Liver (tissue), 9 donors: ENCODE data around the gene EML6. TPM values are rescaled to one million over a fixed set of nuclear protein-coding genes. Genes with fewer than 3 reads are reported as not detected.

ENCODE experiments used
- DNase-seq: peaks from one replicate; pipeline ENCODE4 v3.0.0-alpha.2; 2017; ENCODE audit warnings: low spot score
- H3K27ac ChIP-seq, 2 donors: one replicate each; pipeline ENCODE4 v1.7.0; 2013; ENCODE audit warnings: inconsistent platforms in 2 of 2, low read length in 2 of 2, control low read depth in 1 of 2, low read depth in 1 of 2, mild to moderate bottlenecking in 1 of 2
- H3K27me3 ChIP-seq, 4 donors: one replicate each; pipeline versions ENCODE4 v1.6.1 to v1.7.0; 2013; ENCODE audit warnings: low read length in 3 of 4, inconsistent platforms in 1 of 4, mild to moderate bottlenecking in 1 of 4, moderate library complexity in 1 of 4; ENCODE audit not compliant: control insufficient read depth in 4 of 4, insufficient read depth in 4 of 4
- H3K36me3 ChIP-seq, 4 donors: one replicate each; pipeline versions ENCODE4 v1.6.1 to v1.7.0; 2013; ENCODE audit warnings: low read length in 3 of 4, mild to moderate bottlenecking in 3 of 4, low read depth in 1 of 4, moderate library complexity in 1 of 4; ENCODE audit not compliant: control insufficient read depth in 4 of 4, insufficient read depth in 3 of 4
- H3K4me1 ChIP-seq, 4 donors: one replicate each; pipeline versions ENCODE4 v1.6.1 to v1.7.0; 2013; ENCODE audit warnings: low read length in 3 of 4, mild to moderate bottlenecking in 3 of 4, moderate library complexity in 1 of 4; ENCODE audit not compliant: control insufficient read depth in 4 of 4, insufficient read depth in 4 of 4
- H3K4me3 ChIP-seq, 3 donors: one replicate each; pipeline versions ENCODE4 v1.6.1 to v1.7.0; 2013; ENCODE audit warnings: low read length in 3 of 3, control low read depth in 1 of 3, low read depth in 1 of 3, mild to moderate bottlenecking in 1 of 3
- H3K9ac ChIP-seq, 2 donors: one replicate each; pipeline ENCODE4 v1.7.0; 2013; ENCODE audit warnings: low read length in 2 of 2, mild to moderate bottlenecking in 2 of 2, moderate library complexity in 2 of 2, control low read depth in 1 of 2, low read depth in 1 of 2
- H3K9me3 ChIP-seq, 4 donors: one replicate each; pipeline versions ENCODE4 v1.6.1 to v1.7.0; 2013; ENCODE audit warnings: low read length in 3 of 4; ENCODE audit not compliant: control insufficient read depth in 4 of 4
- FOXA1 ChIP-seq: IDR thresholded peaks from 2 replicates; pipeline ENCODE4 v1.6.1; 2016; ENCODE audit warnings: antibody characterized with exemption
- FOXA2 ChIP-seq: IDR thresholded peaks from 2 replicates; pipeline ENCODE4 v1.6.1; 2016; ENCODE audit warnings: antibody characterized with exemption
- GABPA ChIP-seq, 2 donors: IDR thresholded peaks in 1 of 2; conservative IDR thresholded peaks in 1 of 2; 2 replicates each; pipeline ENCODE4 v1.6.1; 2016; ENCODE audit warnings: antibody characterized with exemption in 2 of 2, mild to moderate bottlenecking in 1 of 2, moderate library complexity in 1 of 2
- HNF4A ChIP-seq, 2 donors: conservative IDR thresholded peaks; 2 replicates each; pipeline ENCODE4 v1.6.1; 2016; ENCODE audit warnings: antibody characterized with exemption in 2 of 2, mild to moderate bottlenecking in 2 of 2
- HNF4G ChIP-seq: IDR thresholded peaks from 2 replicates; pipeline ENCODE4 v1.6.1; 2016; ENCODE audit warnings: antibody characterized with exemption
- JUND ChIP-seq, 2 donors: IDR thresholded peaks; 2 replicates each; pipeline ENCODE4 v1.6.1; 2016; ENCODE audit warnings: antibody characterized with exemption in 2 of 2
- MAX ChIP-seq: IDR thresholded peaks from 2 replicates; pipeline ENCODE4 v1.6.1; 2016; ENCODE audit warnings: antibody characterized with exemption
- NR2F2 ChIP-seq: IDR thresholded peaks from 2 replicates; pipeline ENCODE4 v1.6.1; 2016; ENCODE audit warnings: antibody characterized with exemption
- RAD21 ChIP-seq, 2 donors: IDR thresholded peaks; 2 replicates each; pipeline ENCODE4 v1.6.1; 2016; ENCODE audit warnings: antibody characterized with exemption in 2 of 2, mild to moderate bottlenecking in 2 of 2
- REST ChIP-seq: IDR thresholded peaks from 2 replicates; pipeline ENCODE4 v1.6.1; 2016; ENCODE audit warnings: antibody characterized with exemption, mild to moderate bottlenecking
- SP1 ChIP-seq: IDR thresholded peaks from 2 replicates; pipeline ENCODE4 v1.6.1; 2018; ENCODE audit warnings: antibody characterized with exemption, mild to moderate bottlenecking
- TAF1 ChIP-seq: conservative IDR thresholded peaks from 2 replicates; pipeline ENCODE4 v1.6.1; 2016; ENCODE audit warnings: antibody characterized with exemption, mild to moderate bottlenecking
- YY1 ChIP-seq: IDR thresholded peaks from 2 replicates; pipeline ENCODE4 v1.6.1; 2016; ENCODE audit warnings: antibody characterized with exemption, mild to moderate bottlenecking
- WGBS: extraction: QIAGEN DNeasy Blood & Tissue Kit; methylation state at CpG from one replicate; pipeline ENCODE4 v1.1.7; 2013; 5-methylcytosine and 5-hydroxymethylcytosine counted together
- polyA plus RNA-seq, 2 donors: library from polyadenylated mRNA; stranded (reverse) in 1 of 2; unstranded in 1 of 2; fragments of 200-250 nt in 1 of 2; fragments of >200 nt in 1 of 2; fragmentation: Nextera tagmentation in 1 of 2; extraction: Ambion mirVana in 1 of 2; gene quantifications; one replicate each; pipeline versions ENCODE4 v1.2.1 to v1.2.3, GENCODE V29; 2013 to 2015
- total RNA-seq, 2 donors: library from RNA; depleted of rRNA; stranded (reverse); fragments of >200 nt; gene quantifications; one replicate each; pipeline ENCODE4 v1.2.3, GENCODE V29; 2014
- TF ChIP-seq, protein P1 (sequence below): IDR thresholded peaks from 2 replicates; pipeline ENCODE4 v1.6.1; 2016; ENCODE audit warnings: antibody characterized with exemption
- TF ChIP-seq, protein P2 (sequence below): fragments of 150-350 bp; IDR thresholded peaks from 2 replicates; pipeline ENCODE4 v1.5.1; 2017; ENCODE audit warnings: improper control_type of control experiment, low read depth, low read length; ENCODE audit not compliant: missing input control
- TF ChIP-seq, protein P3 (sequence below): IDR thresholded peaks from 2 replicates; pipeline ENCODE4 v1.6.1; 2016; ENCODE audit warnings: antibody characterized with exemption
- donor health status: healthy.
- donor health status: healthy.
- donor health status: healthy.
- donor health status: healthy.
- donor health status: healthy.

Gene EML6
- total and polyA plus RNA-seq, 4 donors = 0.33 to 3.0 (median 1.4) TPM

DNA sequence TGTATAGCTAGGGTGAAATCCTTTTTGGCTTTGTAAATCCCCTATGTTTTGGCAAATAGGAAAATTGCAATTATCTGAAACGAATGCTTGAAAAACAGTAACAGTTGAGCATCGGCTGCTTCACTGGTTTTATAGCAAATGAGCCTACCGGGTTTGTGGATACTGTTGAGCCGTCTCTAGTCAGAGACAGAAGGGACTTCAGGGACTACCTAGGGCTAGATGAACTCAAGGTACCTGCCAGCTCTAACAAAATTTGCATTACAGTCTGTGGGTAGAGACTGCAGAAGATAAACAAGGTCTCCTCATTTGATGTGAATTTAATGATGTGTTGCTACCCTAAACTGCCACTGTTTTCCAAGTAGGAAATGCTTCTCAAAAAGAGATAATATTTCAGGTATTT is 101.1 kb downstream of the EML6 start:
- no peak overlapping the region for H3K4me3 ChIP-seq
- no peaks in the 10 kb centered on the region for H3K36me3 ChIP-seq
- H3K27ac ChIP-seq = no peak overlapping the region
- 89% methylated on average over 4 of the region's 4 CpGs for WGBS
- no peaks in the 10 kb centered on the region for H3K4me1 ChIP-seq
- DNase-seq = no peak
- no peak overlapping the region for H3K9ac ChIP-seq
- TF ChIP-seq MAX = no peak
- TF ChIP-seq TAF1 = no peak
- TF ChIP-seq, protein P1, sequence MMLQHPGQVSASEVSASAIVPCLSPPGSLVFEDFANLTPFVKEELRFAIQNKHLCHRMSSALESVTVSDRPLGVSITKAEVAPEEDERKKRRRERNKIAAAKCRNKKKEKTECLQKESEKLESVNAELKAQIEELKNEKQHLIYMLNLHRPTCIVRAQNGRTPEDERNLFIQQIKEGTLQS = no peak
- no peak for TF ChIP-seq GABPA (IDR thresholded peaks at IDR 0.05 in 1 of 2, conservative IDR thresholded peaks at IDR 0.05 in 1 of 2)
- TF ChIP-seq, protein P2, sequence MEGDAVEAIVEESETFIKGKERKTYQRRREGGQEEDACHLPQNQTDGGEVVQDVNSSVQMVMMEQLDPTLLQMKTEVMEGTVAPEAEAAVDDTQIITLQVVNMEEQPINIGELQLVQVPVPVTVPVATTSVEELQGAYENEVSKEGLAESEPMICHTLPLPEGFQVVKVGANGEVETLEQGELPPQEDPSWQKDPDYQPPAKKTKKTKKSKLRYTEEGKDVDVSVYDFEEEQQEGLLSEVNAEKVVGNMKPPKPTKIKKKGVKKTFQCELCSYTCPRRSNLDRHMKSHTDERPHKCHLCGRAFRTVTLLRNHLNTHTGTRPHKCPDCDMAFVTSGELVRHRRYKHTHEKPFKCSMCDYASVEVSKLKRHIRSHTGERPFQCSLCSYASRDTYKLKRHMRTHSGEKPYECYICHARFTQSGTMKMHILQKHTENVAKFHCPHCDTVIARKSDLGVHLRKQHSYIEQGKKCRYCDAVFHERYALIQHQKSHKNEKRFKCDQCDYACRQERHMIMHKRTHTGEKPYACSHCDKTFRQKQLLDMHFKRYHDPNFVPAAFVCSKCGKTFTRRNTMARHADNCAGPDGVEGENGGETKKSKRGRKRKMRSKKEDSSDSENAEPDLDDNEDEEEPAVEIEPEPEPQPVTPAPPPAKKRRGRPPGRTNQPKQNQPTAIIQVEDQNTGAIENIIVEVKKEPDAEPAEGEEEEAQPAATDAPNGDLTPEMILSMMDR = no peak
- no peak for TF ChIP-seq RAD21 (IDR thresholded peaks at IDR 0.05)
- TF ChIP-seq YY1 = no peak
- TF ChIP-seq, protein P3, sequence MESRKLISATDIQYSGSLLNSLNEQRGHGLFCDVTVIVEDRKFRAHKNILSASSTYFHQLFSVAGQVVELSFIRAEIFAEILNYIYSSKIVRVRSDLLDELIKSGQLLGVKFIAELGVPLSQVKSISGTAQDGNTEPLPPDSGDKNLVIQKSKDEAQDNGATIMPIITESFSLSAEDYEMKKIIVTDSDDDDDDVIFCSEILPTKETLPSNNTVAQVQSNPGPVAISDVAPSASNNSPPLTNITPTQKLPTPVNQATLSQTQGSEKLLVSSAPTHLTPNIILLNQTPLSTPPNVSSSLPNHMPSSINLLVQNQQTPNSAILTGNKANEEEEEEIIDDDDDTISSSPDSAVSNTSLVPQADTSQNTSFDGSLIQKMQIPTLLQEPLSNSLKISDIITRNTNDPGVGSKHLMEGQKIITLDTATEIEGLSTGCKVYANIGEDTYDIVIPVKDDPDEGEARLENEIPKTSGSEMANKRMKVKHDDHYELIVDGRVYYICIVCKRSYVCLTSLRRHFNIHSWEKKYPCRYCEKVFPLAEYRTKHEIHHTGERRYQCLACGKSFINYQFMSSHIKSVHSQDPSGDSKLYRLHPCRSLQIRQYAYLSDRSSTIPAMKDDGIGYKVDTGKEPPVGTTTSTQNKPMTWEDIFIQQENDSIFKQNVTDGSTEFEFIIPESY = no peak
- no peak for TF ChIP-seq JUND (IDR thresholded peaks at IDR 0.05)
- no peaks in the 10 kb centered on the region for H3K27me3 ChIP-seq
- no peaks in the 10 kb centered on the region for H3K9me3 ChIP-seq

- Histone ChIP-seq H3K4me3 (no peak overlapping the region), H3K27me3 (no peaks in the 10 kb centered on the region), H3K4me1 (no peaks in the 10 kb centered on the region), H3K9ac (no peak overlapping the region), H3K9me3 (no peaks in the 10 kb centered on the region), H3K27ac (no peak overlapping the region), H3K36me3 (no peaks in the 10 kb centered on the region)
- no peak for DNase-seq
- no peak for TF ChIP-seq TAF1
- TF ChIP-seq REST = no peak
- TF ChIP-seq RAD21 (IDR thresholded peaks at IDR 0.05) = no peak
- TF ChIP-seq FOXA2 = no peak
- TF ChIP-seq, protein P1 = no peak
- no peak for TF ChIP-seq HNF4G
- no peak for TF ChIP-seq HNF4A (conservative IDR thresholded peaks at IDR 0.05)
- no peak for TF ChIP-seq FOXA1
- TF ChIP-seq NR2F2 = no peak
- TF ChIP-seq, protein P3 = no peak
- no peak for TF ChIP-seq SP1
- 91% methylated on average over 8 of the region's 8 CpGs for WGBS
These were observed 107.1 kb downstream of the EML6 start for GRCh38 chr2:54830546-54830945.
